Liver (tissue), 3 donors: ENCODE measurements around the gene GAP43.

Experiments used
- JUND ChIP-seq, 2 donors: IDR thresholded peaks; 2 replicates each; pipeline ENCODE4 v1.6.1; 2016; ENCODE audit warnings: antibody characterized with exemption in 2 of 2
- NR2F2 ChIP-seq: IDR thresholded peaks from 2 replicates; pipeline ENCODE4 v1.6.1; 2016; ENCODE audit warnings: antibody characterized with exemption
- RAD21 ChIP-seq, 2 donors: IDR thresholded peaks; 2 replicates each; pipeline ENCODE4 v1.6.1; 2016; ENCODE audit warnings: antibody characterized with exemption in 2 of 2, mild to moderate bottlenecking in 2 of 2
- TAF1 ChIP-seq: conservative IDR thresholded peaks from 2 replicates; pipeline ENCODE4 v1.6.1; 2016; ENCODE audit warnings: antibody characterized with exemption, mild to moderate bottlenecking
- TF ChIP-seq, protein P1 (sequence below): IDR thresholded peaks from 2 replicates; pipeline ENCODE4 v1.6.1; 2016; ENCODE audit warnings: antibody characterized with exemption, mild to moderate bottlenecking
- TF ChIP-seq, protein P2 (sequence below): fragments of 150-350 bp; IDR thresholded peaks from 2 replicates; pipeline ENCODE4 v1.5.1; 2017; ENCODE audit warnings: improper control_type of control experiment, low read depth, low read length; ENCODE audit not compliant: missing input control
- TF ChIP-seq, protein P3 (sequence below): IDR thresholded peaks from 2 replicates; pipeline ENCODE4 v1.6.1; 2016; ENCODE audit warnings: antibody characterized with exemption
- TF ChIP-seq, protein P4 (sequence below): IDR thresholded peaks from 2 replicates; pipeline ENCODE4 v1.6.1; 2016; ENCODE audit warnings: antibody characterized with exemption
- TF ChIP-seq, protein P5 (sequence below): IDR thresholded peaks from 2 replicates; pipeline ENCODE4 v1.6.1; 2016; ENCODE audit warnings: antibody characterized with exemption
- donor health status: healthy.
- donor health status: healthy.

DNA sequence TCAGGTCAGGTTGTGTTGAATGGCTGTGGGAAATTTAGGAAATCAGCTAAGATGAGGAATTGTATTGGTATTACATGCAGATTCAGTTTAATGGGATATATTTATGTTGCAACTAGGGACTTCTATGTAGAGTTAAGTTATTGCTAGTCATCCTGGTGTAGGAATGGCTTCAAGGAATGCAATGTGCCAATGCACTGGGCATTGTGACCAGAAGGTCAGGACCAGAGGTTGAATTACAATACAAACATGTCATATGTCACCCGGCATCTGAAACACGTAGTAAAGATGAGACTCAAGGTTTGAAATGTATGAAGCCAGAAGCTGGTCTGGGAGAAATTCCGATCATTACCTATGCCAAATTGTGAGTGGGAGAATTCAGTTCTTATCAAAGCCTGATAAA lies 11.7 kb upstream of the GAP43 start:
- TF ChIP-seq, protein P1, sequence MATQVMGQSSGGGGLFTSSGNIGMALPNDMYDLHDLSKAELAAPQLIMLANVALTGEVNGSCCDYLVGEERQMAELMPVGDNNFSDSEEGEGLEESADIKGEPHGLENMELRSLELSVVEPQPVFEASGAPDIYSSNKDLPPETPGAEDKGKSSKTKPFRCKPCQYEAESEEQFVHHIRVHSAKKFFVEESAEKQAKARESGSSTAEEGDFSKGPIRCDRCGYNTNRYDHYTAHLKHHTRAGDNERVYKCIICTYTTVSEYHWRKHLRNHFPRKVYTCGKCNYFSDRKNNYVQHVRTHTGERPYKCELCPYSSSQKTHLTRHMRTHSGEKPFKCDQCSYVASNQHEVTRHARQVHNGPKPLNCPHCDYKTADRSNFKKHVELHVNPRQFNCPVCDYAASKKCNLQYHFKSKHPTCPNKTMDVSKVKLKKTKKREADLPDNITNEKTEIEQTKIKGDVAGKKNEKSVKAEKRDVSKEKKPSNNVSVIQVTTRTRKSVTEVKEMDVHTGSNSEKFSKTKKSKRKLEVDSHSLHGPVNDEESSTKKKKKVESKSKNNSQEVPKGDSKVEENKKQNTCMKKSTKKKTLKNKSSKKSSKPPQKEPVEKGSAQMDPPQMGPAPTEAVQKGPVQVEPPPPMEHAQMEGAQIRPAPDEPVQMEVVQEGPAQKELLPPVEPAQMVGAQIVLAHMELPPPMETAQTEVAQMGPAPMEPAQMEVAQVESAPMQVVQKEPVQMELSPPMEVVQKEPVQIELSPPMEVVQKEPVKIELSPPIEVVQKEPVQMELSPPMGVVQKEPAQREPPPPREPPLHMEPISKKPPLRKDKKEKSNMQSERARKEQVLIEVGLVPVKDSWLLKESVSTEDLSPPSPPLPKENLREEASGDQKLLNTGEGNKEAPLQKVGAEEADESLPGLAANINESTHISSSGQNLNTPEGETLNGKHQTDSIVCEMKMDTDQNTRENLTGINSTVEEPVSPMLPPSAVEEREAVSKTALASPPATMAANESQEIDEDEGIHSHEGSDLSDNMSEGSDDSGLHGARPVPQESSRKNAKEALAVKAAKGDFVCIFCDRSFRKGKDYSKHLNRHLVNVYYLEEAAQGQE = no peak
- TF ChIP-seq, protein P2, sequence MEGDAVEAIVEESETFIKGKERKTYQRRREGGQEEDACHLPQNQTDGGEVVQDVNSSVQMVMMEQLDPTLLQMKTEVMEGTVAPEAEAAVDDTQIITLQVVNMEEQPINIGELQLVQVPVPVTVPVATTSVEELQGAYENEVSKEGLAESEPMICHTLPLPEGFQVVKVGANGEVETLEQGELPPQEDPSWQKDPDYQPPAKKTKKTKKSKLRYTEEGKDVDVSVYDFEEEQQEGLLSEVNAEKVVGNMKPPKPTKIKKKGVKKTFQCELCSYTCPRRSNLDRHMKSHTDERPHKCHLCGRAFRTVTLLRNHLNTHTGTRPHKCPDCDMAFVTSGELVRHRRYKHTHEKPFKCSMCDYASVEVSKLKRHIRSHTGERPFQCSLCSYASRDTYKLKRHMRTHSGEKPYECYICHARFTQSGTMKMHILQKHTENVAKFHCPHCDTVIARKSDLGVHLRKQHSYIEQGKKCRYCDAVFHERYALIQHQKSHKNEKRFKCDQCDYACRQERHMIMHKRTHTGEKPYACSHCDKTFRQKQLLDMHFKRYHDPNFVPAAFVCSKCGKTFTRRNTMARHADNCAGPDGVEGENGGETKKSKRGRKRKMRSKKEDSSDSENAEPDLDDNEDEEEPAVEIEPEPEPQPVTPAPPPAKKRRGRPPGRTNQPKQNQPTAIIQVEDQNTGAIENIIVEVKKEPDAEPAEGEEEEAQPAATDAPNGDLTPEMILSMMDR = no peak
- TF ChIP-seq, protein P3, sequence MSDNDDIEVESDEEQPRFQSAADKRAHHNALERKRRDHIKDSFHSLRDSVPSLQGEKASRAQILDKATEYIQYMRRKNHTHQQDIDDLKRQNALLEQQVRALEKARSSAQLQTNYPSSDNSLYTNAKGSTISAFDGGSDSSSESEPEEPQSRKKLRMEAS = no peak
- no peak for TF ChIP-seq NR2F2
- TF ChIP-seq JUND (IDR thresholded peaks at IDR 0.05) = no peak
- TF ChIP-seq, protein P4, sequence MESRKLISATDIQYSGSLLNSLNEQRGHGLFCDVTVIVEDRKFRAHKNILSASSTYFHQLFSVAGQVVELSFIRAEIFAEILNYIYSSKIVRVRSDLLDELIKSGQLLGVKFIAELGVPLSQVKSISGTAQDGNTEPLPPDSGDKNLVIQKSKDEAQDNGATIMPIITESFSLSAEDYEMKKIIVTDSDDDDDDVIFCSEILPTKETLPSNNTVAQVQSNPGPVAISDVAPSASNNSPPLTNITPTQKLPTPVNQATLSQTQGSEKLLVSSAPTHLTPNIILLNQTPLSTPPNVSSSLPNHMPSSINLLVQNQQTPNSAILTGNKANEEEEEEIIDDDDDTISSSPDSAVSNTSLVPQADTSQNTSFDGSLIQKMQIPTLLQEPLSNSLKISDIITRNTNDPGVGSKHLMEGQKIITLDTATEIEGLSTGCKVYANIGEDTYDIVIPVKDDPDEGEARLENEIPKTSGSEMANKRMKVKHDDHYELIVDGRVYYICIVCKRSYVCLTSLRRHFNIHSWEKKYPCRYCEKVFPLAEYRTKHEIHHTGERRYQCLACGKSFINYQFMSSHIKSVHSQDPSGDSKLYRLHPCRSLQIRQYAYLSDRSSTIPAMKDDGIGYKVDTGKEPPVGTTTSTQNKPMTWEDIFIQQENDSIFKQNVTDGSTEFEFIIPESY = no peak
- no peak for TF ChIP-seq RAD21 (IDR thresholded peaks at IDR 0.05)
- TF ChIP-seq, protein P5, sequence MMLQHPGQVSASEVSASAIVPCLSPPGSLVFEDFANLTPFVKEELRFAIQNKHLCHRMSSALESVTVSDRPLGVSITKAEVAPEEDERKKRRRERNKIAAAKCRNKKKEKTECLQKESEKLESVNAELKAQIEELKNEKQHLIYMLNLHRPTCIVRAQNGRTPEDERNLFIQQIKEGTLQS = no peak
- no peak for TF ChIP-seq TAF1
